Subcutaneous abdominal adipose tissue (tissue), 5 donors: ENCODE results near the gene CYBRD1.

Experiments
- H3K27ac ChIP-seq: one replicate; pipeline ENCODE4 v1.7.0; 2013; ENCODE audit warnings: low read depth, mild to moderate bottlenecking, inconsistent platforms, low read length, moderate library complexity
- H3K27me3 ChIP-seq, 5 donors: one replicate each; pipeline ENCODE4 v1.7.0; 2013; ENCODE audit warnings: low read length in 5 of 5, inconsistent platforms in 1 of 5; ENCODE audit not compliant: control insufficient read depth in 5 of 5, insufficient read depth in 4 of 5
- H3K36me3 ChIP-seq, 5 donors: one replicate each; pipeline ENCODE4 v1.7.0; 2013; ENCODE audit warnings: low read length in 5 of 5; ENCODE audit not compliant: control insufficient read depth in 5 of 5, insufficient read depth in 5 of 5
- H3K4me1 ChIP-seq, 5 donors: one replicate each; pipeline ENCODE4 v1.7.0; 2013; ENCODE audit warnings: low read length in 5 of 5, mild to moderate bottlenecking in 3 of 5, moderate library complexity in 1 of 5; ENCODE audit not compliant: control insufficient read depth in 5 of 5, insufficient read depth in 5 of 5
- H3K4me3 ChIP-seq, 5 donors: one replicate each; pipeline ENCODE4 v1.7.0; 2013; ENCODE audit warnings: low read length in 5 of 5, low read depth in 1 of 5
- H3K9ac ChIP-seq, 5 donors: one replicate each; pipeline ENCODE4 v1.7.0; 2013; ENCODE audit warnings: low read length in 5 of 5, mild to moderate bottlenecking in 4 of 5, moderate library complexity in 3 of 5
- H3K9me3 ChIP-seq, 5 donors: one replicate each; pipeline ENCODE4 v1.7.0; 2013; ENCODE audit warnings: low read length in 5 of 5; ENCODE audit not compliant: control insufficient read depth in 5 of 5
- donor health status: healthy.
- donor health status: healthy.
- donor health status: healthy.
- donor health status: healthy.
- donor health status: healthy.

Gene CYBRD1

DNA sequence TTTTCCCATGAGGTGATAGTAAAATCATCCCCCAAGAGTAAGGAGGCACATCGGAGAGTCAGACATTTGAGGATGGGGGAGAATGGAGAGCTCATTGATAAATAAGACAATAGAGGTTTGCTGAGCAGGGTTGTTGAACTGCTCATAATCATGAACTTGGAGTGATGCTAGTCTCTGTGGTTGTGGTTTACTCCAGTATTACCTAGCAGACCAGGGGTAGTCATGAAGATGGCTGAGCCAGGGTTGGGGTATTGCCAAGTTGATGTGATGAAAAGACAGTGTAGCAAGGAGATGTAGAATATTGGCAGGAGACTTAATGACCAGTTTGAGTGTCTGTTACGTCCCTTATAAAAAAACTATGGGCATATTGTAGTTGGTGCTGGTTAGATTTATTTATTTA, 25.4 kb downstream of the CYBRD1 start:
- Histone ChIP-seq H3K4me3 (no peak overlapping the region), H3K36me3 (peaks cover 11 to 29% (median 21%) of the 10 kb centered on the region in 5 donors), H3K9ac (no peak overlapping the region), H3K9me3 (no peaks in the 10 kb centered on the region), H3K27me3 (no peaks in the 10 kb centered on the region), H3K4me1 (no peaks in the 10 kb centered on the region), H3K27ac (no peak overlapping the region)

DNA sequence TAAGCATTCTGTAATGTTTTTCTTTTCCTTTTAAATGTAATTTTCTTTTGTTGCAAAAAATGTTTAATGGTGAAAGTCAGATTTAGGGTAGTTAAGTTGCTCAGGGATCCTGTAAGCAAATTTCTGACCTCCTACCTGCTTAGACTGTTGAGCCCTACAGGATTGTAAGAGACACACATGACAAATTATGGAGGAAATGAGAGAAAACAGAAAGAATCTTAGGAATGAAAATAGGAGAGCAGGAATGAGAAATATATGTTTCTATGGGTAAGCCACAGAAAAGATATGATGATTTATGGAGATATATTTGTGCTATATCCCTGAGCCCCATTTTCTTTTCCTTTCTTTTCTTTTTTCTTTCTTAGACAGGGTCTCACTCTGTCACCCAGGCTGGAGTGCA, 28.3 kb downstream of the CYBRD1 start:
- Histone ChIP-seq H3K9ac (no peak overlapping the region), H3K27me3 (no peaks in the 10 kb centered on the region), H3K4me1 (no peaks in the 10 kb centered on the region), H3K36me3 (peaks cover 19 to 37% (median 28%) of the 10 kb centered on the region in 5 donors), H3K27ac (no peak overlapping the region), H3K4me3 (no peak overlapping the region), H3K9me3 (no peaks in the 10 kb centered on the region)

DNA sequence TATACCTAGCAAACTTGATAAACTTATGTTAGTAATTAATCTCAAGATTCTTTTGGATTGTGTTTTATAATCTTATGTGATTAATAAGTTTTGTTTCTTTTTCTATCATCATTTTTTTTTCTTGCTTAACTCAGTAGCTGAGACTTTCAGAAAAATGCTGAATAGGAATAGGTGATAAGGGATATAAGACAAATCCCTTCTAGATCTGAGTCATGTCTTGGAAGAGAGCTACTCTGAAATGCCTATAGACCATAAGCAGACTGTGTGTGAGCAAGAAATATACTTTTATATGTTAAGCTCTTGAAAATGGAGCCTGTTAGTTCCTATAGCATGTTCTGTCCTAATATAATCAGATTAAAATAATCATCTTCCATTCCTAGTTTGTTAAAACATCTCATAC, 29.6 kb downstream of the CYBRD1 start:
- Histone ChIP-seq H3K4me3 (no peak overlapping the region), H3K9ac (no peak overlapping the region), H3K36me3 (peaks cover 26 to 41% (median 34%) of the 10 kb centered on the region in 5 donors), H3K9me3 (no peaks in the 10 kb centered on the region), H3K27me3 (no peaks in the 10 kb centered on the region), H3K4me1 (no peaks in the 10 kb centered on the region), H3K27ac (no peak overlapping the region)

DNA sequence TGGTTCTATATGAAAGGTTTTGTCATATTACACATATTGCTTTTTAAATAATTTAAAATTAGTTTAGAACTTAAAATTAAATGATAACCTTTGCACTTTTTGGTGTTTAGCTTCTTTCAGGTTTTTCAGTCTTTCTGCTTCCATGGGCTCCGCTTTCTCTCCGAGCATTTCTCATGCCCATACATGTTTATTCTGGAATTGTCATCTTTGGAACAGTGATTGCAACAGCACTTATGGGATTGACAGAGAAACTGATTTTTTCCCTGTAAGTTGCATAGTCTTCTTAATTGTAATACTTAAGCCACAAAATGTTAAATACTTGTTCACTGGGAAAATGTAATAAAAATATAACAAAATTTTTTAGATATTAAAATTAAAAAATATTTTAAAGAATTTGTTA, 31.0 kb downstream of the CYBRD1 start:
- H3K27ac ChIP-seq = no peak overlapping the region
- no peak overlapping the region for H3K4me3 ChIP-seq
- H3K9ac ChIP-seq = no peak overlapping the region
- H3K9me3 ChIP-seq = no peaks in the 10 kb centered on the region
- peaks cover 27 to 41% (median 36%) of the 10 kb centered on the region in 5 donors for H3K36me3 ChIP-seq
- H3K27me3 ChIP-seq = no peaks in the 10 kb centered on the region
- H3K4me1 ChIP-seq = no peaks in the 10 kb centered on the region

DNA sequence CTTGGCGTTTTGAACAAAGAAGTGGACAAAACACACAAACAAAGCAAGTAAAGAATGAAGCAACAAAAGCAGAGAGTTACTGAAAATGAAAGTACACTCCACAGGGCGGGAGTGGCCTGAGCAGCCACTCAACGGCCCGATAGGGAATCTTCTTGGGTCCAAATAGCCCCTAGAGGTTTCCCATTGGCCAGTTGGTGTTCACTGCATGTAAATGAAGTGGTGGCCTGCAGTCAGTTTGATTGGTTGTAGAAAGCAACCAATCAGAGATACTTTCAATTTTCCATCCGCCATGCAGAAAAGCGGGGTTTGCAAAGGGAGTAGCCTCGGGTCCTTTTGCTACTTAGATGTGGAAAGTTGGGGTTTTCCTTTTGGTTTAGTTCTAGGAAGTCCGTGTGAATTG, 31.6 kb downstream of the CYBRD1 start:
- no peaks in the 10 kb centered on the region for H3K9me3 ChIP-seq
- no peaks in the 10 kb centered on the region for H3K27me3 ChIP-seq
- no peak overlapping the region for H3K4me3 ChIP-seq
- H3K27ac ChIP-seq = no peak overlapping the region
- H3K4me1 ChIP-seq = no peaks in the 10 kb centered on the region
- H3K36me3 ChIP-seq = peaks cover 27 to 41% (median 36%) of the 10 kb centered on the region in 5 donors
- H3K9ac ChIP-seq = no peak overlapping the region

DNA sequence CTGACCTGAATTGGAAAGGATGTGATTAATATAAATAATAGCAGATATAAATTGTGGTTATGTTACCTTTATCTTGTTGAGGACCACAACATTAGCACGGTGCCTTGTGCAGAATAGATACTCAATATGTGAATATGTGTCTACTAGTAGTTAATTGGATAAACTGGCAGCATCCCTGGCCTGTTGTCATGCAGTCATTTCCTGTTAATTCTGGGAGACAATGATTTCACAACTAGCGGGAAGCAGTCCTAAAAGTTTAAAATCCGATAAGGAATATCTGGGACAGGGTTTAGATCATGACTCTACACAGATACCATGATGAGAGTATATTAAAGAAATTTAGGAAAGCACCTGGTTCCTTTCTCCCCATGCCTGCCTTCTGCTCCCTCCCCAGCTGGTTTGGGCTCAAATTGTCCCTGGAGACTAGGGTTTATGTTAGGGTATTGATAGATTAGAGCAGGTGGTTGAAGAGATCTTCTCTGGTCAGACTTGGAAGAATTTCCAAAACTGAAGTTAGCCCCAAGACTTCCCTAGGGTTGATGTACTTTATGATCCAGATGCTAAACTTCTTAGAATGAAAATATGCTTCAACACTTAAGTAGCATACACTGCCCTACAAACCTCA, 32.8 kb downstream of the CYBRD1 start:
- no peak overlapping the region for H3K4me3 ChIP-seq
- H3K36me3 ChIP-seq = peaks cover 27 to 41% (median 33%) of the 10 kb centered on the region in 5 donors
- no peaks in the 10 kb centered on the region for H3K9me3 ChIP-seq
- no peak overlapping the region for H3K27ac ChIP-seq
- H3K4me1 ChIP-seq = no peaks in the 10 kb centered on the region
- H3K27me3 ChIP-seq = no peaks in the 10 kb centered on the region
- no peak overlapping the region for H3K9ac ChIP-seq

DNA sequence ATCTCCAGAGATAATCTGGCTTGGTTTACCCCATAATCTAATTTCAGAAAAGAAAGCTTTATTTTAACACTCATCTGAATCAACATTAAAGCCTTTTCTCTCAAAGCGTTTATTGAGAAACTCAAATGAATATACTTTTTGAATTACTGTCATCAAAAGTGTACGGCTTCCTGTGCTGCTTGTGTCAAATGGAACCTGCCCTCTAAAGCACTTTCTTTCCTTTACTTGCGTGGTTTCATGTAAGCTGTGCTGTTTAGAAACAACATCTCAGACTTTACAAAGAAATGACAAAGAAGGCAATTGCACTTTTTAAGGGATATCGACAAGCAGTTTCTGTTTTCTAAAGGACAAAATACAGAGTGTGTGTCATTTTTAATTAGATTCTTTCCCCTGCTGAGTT, 35.1 kb downstream of the CYBRD1 start:
- H3K9ac ChIP-seq = no peak overlapping the region
- no peak overlapping the region for H3K4me3 ChIP-seq
- peaks cover 23 to 30% (median 27%) of the 10 kb centered on the region in 5 donors for H3K36me3 ChIP-seq
- H3K27me3 ChIP-seq = no peaks in the 10 kb centered on the region
- no peak overlapping the region for H3K27ac ChIP-seq
- no peaks in the 10 kb centered on the region for H3K9me3 ChIP-seq
- H3K4me1 ChIP-seq = no peaks in the 10 kb centered on the region

DNA sequence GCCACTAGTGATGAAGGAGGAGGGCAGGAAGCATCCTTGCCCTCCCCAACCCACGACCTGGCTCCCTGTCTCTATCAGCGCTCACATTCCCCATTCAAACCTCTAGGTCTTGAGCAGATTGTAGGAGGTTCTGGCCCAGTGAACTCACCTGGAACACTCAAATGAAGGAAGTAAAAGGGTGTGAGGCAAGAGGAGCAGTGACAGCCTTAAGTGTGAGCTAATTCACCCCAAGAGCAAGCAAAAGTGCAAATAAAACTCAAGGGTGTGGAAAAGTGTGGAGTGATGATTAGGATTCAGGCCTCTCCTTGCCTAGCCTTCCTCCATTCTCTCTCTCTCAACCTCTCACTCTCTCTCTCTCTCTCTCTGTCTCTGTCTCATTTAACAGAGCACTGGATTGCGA, 41.0 kb downstream of the CYBRD1 start:
- no peak overlapping the region for H3K9ac ChIP-seq
- H3K4me1 ChIP-seq = no peaks in the 10 kb centered on the region
- H3K27ac ChIP-seq = no peak overlapping the region
- H3K36me3 ChIP-seq = no peaks in the 10 kb centered on the region
- H3K9me3 ChIP-seq = no peaks in the 10 kb centered on the region
- H3K4me3 ChIP-seq = no peak overlapping the region
- H3K27me3 ChIP-seq = no peaks in the 10 kb centered on the region

DNA sequence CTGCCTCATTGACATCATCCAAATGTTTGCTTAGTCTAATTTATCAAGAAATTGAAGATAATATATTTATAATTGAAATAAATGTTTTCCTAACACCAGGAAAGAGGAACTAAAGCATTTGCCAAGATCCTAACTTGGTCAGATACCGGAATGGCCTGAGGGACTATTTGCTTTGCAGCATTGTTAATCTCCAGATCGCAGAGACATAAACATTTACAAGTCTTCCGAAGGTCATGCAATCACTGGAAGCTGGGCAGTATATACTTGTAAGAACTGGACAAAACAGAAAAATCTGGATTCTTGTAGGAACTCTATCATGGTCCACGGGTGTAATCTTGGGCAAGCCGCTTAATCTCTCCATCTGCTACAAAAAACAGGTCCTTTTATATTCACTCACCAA, 42.2 kb downstream of the CYBRD1 start:
- H3K4me3 ChIP-seq = no peak overlapping the region
- no peaks in the 10 kb centered on the region for H3K36me3 ChIP-seq
- no peak overlapping the region for H3K27ac ChIP-seq
- no peaks in the 10 kb centered on the region for H3K9me3 ChIP-seq
- no peaks in the 10 kb centered on the region for H3K27me3 ChIP-seq
- H3K4me1 ChIP-seq = no peaks in the 10 kb centered on the region
- no peak overlapping the region for H3K9ac ChIP-seq

DNA sequence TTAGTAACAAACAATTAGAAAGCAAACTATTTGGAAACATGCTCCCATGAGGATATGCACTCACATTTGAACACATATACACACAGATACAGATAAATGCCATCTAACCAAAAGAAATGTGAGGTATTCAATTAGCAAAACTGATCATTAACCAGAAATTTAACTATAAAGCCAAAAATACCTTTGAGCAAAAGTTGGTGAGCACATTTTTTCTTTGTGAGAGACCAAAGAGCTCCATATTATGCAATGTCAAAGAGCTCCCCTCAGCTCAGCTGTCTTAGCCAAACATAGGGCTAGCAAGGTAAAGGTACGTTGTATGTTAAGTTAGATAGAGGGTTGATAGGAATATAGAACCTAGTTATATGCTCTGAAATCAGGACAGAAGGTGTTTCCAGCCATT, 43.8 kb downstream of the CYBRD1 start:
- no peaks in the 10 kb centered on the region for H3K27me3 ChIP-seq
- no peaks in the 10 kb centered on the region for H3K9me3 ChIP-seq
- no peak overlapping the region for H3K4me3 ChIP-seq
- no peaks in the 10 kb centered on the region for H3K36me3 ChIP-seq
- no peak overlapping the region for H3K9ac ChIP-seq
- H3K4me1 ChIP-seq = no peaks in the 10 kb centered on the region
- no peak overlapping the region for H3K27ac ChIP-seq

DNA sequence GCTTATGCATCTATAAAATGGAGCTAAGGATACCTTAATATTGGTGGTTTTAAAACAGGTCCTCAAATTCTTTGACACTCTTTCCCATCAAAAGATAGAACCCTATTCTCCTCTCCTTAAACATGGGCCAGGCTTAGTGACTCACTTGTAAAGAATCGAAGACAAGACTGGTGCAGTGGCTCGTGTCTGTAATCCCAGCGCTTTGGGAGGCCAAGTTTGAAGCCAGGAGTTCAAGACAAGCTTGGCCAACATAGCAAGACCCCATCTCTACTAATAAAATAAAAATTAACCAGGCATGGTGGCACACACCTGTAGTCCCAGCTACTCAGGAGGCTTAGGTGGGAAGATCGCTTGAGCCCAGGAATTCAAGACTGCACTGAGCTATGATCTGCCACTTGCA, 44.5 kb downstream of the CYBRD1 start:
- Histone ChIP-seq H3K4me3 (no peak overlapping the region), H3K27ac (no peak overlapping the region), H3K36me3 (no peaks in the 10 kb centered on the region), H3K9ac (no peak overlapping the region), H3K9me3 (no peaks in the 10 kb centered on the region), H3K4me1 (no peaks in the 10 kb centered on the region), H3K27me3 (no peaks in the 10 kb centered on the region)
